Heart left ventricle (tissue), 13 donors: ENCODE data around the gene FKBP8.

Source experiments
- POLR2A ChIP-seq, 2 donors: fragments of 450-650 bp; IDR thresholded peaks; one replicate each; pipeline ENCODE4 v1.6.1; 2017; ENCODE audit warnings: antibody characterized with exemption in 2 of 2, mild to moderate bottlenecking in 2 of 2, moderate library complexity in 2 of 2
- TF ChIP-seq, protein P1 (sequence below), 12 donors: fragments of 200-600 bp; sonication (generic) in 4 of 12; IDR thresholded peaks; one replicate each; pipeline versions ENCODE4 v1.5.0 to v1.8.0; 2018 to 2022; ENCODE audit warnings: antibody characterized with exemption in 12 of 12, mild to moderate bottlenecking in 5 of 12
- donor health status: ischemic (EF 13 %, LVEDD 7.1; RV severe dilation, severe dysfunction).
- donor health status: DM: no; HTN: yes; CAD: no.
- donor health status: DM: no; HTN: no; CAD: no.
- donor health status: ischemic (EF 25% LVEDD 6.9; RV normal size, moderate dysfunction).
- donor health status: ischemic (EF 25% LVEDD 5.7; RV mildly dilated, moderate dysfunction).
- donor health status: ischemic (EF 35%, LVEDD 5.7; RV mildly dilated, moderate dysfunction).
- donor health status: nonischemic (EF 11% LVEDD 7.7; RV severe dilation, severe dysfunction).
- donor health status: DM: yes; HTN: yes; CAD: no.
- donor health status: PGD.
- donor health status: ischemic (EF 29% LVEDD 5.4; RV normal size, mild dysfunction).
- donor health status: nonischemic (EF 23%, LVEDD 6.1; RV moderate dilation, normal function).

DNA sequence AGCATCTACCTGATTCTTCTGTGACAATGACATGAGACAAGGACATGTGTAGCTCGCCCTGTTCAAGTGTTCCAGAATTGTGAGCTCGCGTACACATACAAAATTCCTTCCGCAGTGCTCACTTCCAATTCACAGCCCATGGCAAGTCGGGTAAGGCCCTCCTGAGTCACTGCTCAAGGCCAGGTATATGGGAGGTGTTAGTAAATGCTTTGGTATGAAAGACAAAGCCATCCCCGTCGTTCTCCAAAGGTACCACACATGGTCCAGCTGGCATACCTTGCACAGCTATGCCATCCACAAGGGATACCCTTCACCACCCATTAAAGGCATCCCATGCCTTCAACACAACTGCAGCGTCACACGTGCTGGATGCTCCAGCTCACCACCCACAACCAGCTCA lies 17.1 kb downstream of the FKBP8 start:
- TF ChIP-seq, protein P1, sequence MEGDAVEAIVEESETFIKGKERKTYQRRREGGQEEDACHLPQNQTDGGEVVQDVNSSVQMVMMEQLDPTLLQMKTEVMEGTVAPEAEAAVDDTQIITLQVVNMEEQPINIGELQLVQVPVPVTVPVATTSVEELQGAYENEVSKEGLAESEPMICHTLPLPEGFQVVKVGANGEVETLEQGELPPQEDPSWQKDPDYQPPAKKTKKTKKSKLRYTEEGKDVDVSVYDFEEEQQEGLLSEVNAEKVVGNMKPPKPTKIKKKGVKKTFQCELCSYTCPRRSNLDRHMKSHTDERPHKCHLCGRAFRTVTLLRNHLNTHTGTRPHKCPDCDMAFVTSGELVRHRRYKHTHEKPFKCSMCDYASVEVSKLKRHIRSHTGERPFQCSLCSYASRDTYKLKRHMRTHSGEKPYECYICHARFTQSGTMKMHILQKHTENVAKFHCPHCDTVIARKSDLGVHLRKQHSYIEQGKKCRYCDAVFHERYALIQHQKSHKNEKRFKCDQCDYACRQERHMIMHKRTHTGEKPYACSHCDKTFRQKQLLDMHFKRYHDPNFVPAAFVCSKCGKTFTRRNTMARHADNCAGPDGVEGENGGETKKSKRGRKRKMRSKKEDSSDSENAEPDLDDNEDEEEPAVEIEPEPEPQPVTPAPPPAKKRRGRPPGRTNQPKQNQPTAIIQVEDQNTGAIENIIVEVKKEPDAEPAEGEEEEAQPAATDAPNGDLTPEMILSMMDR (IDR thresholded peaks at IDR 0.05): no peak
- TF ChIP-seq POLR2A (IDR thresholded peaks at IDR 0.05): no peak
